SU-DHL-6 (cell line): ENCODE data around the gene SLC25A45.

Experiments
- H2AFZ ChIP-seq: fragments of 200-600 bp; sonication (generic); 2 replicates; pipeline ENCODE4 v1.6.1; 2014; ENCODE audit warnings: low read depth, mild to moderate bottlenecking, moderate library complexity, mixed read lengths, antibody characterized with exemption, low read length; ENCODE audit not compliant: severe bottlenecking
- H3F3A ChIP-seq: fragments of 200-600 bp; shearing (Covaris generic); 2 replicates; pipeline ENCODE4 v1.6.0; 2016; ENCODE audit warnings: antibody characterized with exemption, mild to moderate bottlenecking; ENCODE audit not compliant: insufficient read depth
- H3K27ac ChIP-seq: fragments of 200-600 bp; sonication (generic); 2 replicates; pipeline ENCODE4 v1.5.1; 2016; ENCODE audit warnings: low read depth, mild to moderate bottlenecking, low read length, moderate library complexity, mixed read lengths
- H3K27me3 ChIP-seq: fragments of 200-600 bp; sonication (generic), shearing (Covaris generic); 2 replicates; pipeline ENCODE4 v1.6.0; 2014; ENCODE audit warnings: mild to moderate bottlenecking, low read length
- H3K36me3 ChIP-seq: fragments of 200-600 bp; sonication (generic); 2 replicates; pipeline ENCODE4 v1.6.1; 2014; ENCODE audit warnings: mild to moderate bottlenecking, low read length, mixed read lengths
- H3K4me2 ChIP-seq: fragments of 300-600, 200-600 bp; shearing (Covaris generic), sonication (generic); 2 replicates; pipeline ENCODE4 v1.6.0; 2014; ENCODE audit warnings: low read length, low read depth, mild to moderate bottlenecking; ENCODE audit not compliant: poor library complexity, severe bottlenecking
- H3K4me3 ChIP-seq: fragments of 200-600 bp; sonication (generic); 2 replicates; pipeline ENCODE4 v1.5.1; 2014; ENCODE audit warnings: antibody characterized with exemption, low read length, mild to moderate bottlenecking, mixed read lengths; ENCODE audit not compliant: insufficient read depth, poor library complexity, severe bottlenecking
- H3K79me2 ChIP-seq: fragments of 200-600 bp; sonication (generic); 2 replicates; pipeline ENCODE4 v1.6.1; 2014; ENCODE audit warnings: mild to moderate bottlenecking, low read length, moderate library complexity; ENCODE audit not compliant: insufficient read depth
- H3K9ac ChIP-seq: fragments of 200-600 bp; sonication (generic); 2 replicates; pipeline ENCODE4 v1.7.0; 2014; ENCODE audit warnings: mild to moderate bottlenecking, low read length
- H3K9me2 ChIP-seq: fragments of 200-600 bp; sonication (generic); replicated peaks from 2 replicates; pipeline ENCODE4 v1.6.1; 2014; ENCODE audit warnings: low read length; ENCODE audit not compliant: insufficient read depth
- H3K9me3 ChIP-seq: fragments of 200-600 bp; sonication (generic); 2 replicates; pipeline ENCODE4 v1.6.1; 2014; ENCODE audit warnings: low read length, mixed read lengths; ENCODE audit not compliant: insufficient read depth
- H4K20me1 ChIP-seq: fragments of 200-600 bp; sonication (generic); 2 replicates; pipeline ENCODE4 v1.6.1; 2014; ENCODE audit warnings: low read depth, mild to moderate bottlenecking, antibody characterized with exemption, low read length, moderate library complexity, mixed read lengths
- CTCF ChIP-seq: fragments of 200-600 bp; sonication (generic); IDR thresholded peaks from one replicate; pipeline ENCODE4 v1.5.1; 2017; ENCODE audit warnings: antibody characterized with exemption, mild to moderate bottlenecking, low read length, moderate library complexity; ENCODE audit not compliant: insufficient read depth, poor library complexity, severe bottlenecking
- EZH2phosphoT487 ChIP-seq: fragments of 200-600 bp; sonication (generic), shearing (Covaris generic); conservative IDR thresholded peaks from 2 replicates; pipeline ENCODE4 v1.6.1; 2018; ENCODE audit warnings: mild to moderate bottlenecking, antibody characterized with exemption, low read length, moderate library complexity, mixed read lengths

The SLC25A45 gene

DNA sequence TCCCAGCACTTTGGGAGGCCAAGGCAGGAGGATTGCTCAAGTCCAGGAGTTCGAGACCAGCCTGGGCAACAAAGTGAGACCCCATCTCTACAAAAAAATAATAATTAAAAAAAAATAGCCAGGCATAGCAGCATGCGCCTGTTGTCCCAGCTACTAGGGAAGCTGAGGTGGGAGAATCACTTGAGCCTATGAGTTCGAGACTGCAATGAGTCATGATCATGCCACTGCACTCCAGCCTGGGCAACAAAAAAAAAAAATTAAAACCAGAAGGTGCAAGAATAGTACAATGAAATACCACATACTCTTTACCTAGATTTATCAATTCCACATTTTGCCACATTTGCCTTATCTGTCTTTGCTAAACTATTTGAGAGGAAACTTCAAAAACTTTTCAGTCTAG lies 40.6 kb downstream of the SLC25A45 start:
- H3K27ac ChIP-seq = no peak overlapping the region
- H3K9me2 ChIP-seq = no peaks in the 10 kb centered on the region
- H3K27me3 ChIP-seq = no peaks in the 10 kb centered on the region
- H3K36me3 ChIP-seq = peaks cover 11% of the 10 kb centered on the region; the same call in 1 of the 2 replicates
- no peak overlapping the region for H2AFZ ChIP-seq
- H3F3A ChIP-seq = no peaks in the 10 kb centered on the region
- no peak overlapping the region for H3K4me2 ChIP-seq
- peaks cover 30% of the 10 kb centered on the region for H3K79me2 ChIP-seq
- no peak overlapping the region for H3K9ac ChIP-seq
- TF ChIP-seq CTCF (no peak), EZH2phosphoT487 (no peak)
- no peaks in the 10 kb centered on the region for H3K9me3 ChIP-seq
- no peaks in the 10 kb centered on the region for H4K20me1 ChIP-seq
- H3K4me3 ChIP-seq = no peak overlapping the region

DNA sequence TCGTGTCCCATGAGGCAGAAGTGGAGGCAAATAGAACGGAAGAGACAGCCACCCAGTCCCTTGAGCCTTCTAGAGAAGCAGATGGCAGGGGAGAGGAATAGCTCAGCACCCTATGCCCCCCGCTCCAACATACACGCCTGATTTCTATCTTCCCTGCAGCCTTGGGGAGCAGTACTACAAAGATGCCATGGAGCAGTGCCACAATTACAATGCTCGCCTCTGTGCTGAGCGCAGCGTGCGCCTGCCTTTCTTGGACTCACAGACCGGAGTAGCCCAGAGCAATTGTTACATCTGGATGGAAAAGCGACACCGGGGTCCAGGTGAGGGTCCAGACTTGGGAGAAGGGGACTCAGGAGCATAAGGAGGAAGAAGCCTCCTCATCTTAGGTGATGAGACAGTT lies 42.2 kb downstream of the SLC25A45 start:
- Histone ChIP-seq H3K27me3 (no peaks in the 10 kb centered on the region), H2AFZ (no peak overlapping the region), H3K9ac (no peak overlapping the region), H3F3A (no peaks in the 10 kb centered on the region), H3K4me3 (no peak overlapping the region), H3K79me2 (peaks cover 46% of the 10 kb centered on the region), H3K9me3 (no peaks in the 10 kb centered on the region), H3K27ac (no peak overlapping the region), H3K36me3 (peaks cover 7% of the 10 kb centered on the region; the same call in 1 of the 2 replicates), H3K4me2 (no peak overlapping the region), H3K9me2 (no peaks in the 10 kb centered on the region), H4K20me1 (no peaks in the 10 kb centered on the region)
- no peak for TF ChIP-seq CTCF
- TF ChIP-seq EZH2phosphoT487 = no peak

DNA sequence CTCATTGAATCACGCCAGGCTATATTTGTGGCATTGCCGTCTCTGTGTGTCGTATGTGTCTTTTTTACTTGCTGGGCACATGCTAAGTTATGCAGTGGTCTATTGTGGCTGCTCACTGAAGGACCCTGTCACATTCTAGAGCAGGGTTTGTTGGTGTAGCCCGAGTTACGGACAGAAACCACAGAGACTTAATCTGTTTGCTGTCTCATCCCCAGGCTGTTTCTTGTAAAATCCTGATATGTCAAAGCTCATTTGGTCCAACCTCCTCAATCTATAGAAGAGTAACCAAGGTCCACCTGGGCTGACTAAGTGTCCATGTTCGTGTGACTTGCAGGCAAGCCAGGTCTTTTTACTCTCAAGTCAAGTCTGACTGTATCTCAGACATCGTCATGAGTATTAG lies 43.8 kb downstream of the SLC25A45 start:
- Histone ChIP-seq H4K20me1 (no peaks in the 10 kb centered on the region), H3K4me3 (no peak overlapping the region), H3K79me2 (peaks cover 62% of the 10 kb centered on the region), H3F3A (no peaks in the 10 kb centered on the region), H3K27ac (no peak overlapping the region), H3K9me3 (no peaks in the 10 kb centered on the region), H3K9me2 (no peaks in the 10 kb centered on the region), H2AFZ (no peak overlapping the region), H3K9ac (no peak overlapping the region), H3K27me3 (no peaks in the 10 kb centered on the region), H3K4me2 (no peak overlapping the region), H3K36me3 (peaks cover 5% of the 10 kb centered on the region; the same call in 1 of the 2 replicates)
- TF ChIP-seq CTCF = no peak
- TF ChIP-seq EZH2phosphoT487 = no peak
